H9 (cell line): ENCODE data around the gene SLC29A1. TPM values are rescaled to one million over a fixed set of nuclear protein-coding genes. Genes with fewer than 3 reads are reported as not detected.

Experiments
- DNase-seq: peaks from one replicate; pipeline ENCODE4 v3.0.0-alpha.2; 2017
- H2AFZ ChIP-seq: one replicate; pipeline ENCODE4 v1.6.1; 2013; ENCODE audit warnings: mild to moderate bottlenecking, low read length, control low read depth, moderate library complexity
- H2AK5ac ChIP-seq: 2 replicates; pipeline ENCODE4 v1.6.1; 2013; ENCODE audit warnings: low read length, control low read depth, mixed read lengths; ENCODE audit not compliant: insufficient read length
- H2BK120ac ChIP-seq: one replicate; pipeline ENCODE4 v1.6.1; 2013; ENCODE audit warnings: low read depth, mild to moderate bottlenecking, low read length, control low read depth, inconsistent platforms; ENCODE audit not compliant: poor library complexity, severe bottlenecking
- H2BK12ac ChIP-seq: 2 replicates; pipeline ENCODE4 v1.6.1; 2013; ENCODE audit warnings: low read length, control low read depth, mixed read lengths, low read depth; ENCODE audit not compliant: insufficient read length
- H2BK15ac ChIP-seq: 2 replicates; pipeline ENCODE4 v1.6.1; 2013; ENCODE audit warnings: low read depth, low read length, control low read depth
- H2BK20ac ChIP-seq: one replicate; pipeline ENCODE4 v1.6.1; 2013; ENCODE audit warnings: low read depth, mild to moderate bottlenecking, low read length, control low read depth, inconsistent platforms; ENCODE audit not compliant: poor library complexity, severe bottlenecking
- H2BK5ac ChIP-seq: 2 replicates; pipeline ENCODE4 v1.6.1; 2013; ENCODE audit warnings: low read length, control low read depth, mixed read lengths; ENCODE audit not compliant: insufficient read length
- H3K14ac ChIP-seq: 2 replicates; pipeline ENCODE4 v1.6.1; 2013; ENCODE audit warnings: low read length, control low read depth; ENCODE audit not compliant: insufficient read depth
- H3K18ac ChIP-seq: 2 replicates; pipeline ENCODE4 v1.6.1; 2013; ENCODE audit warnings: low read depth, mild to moderate bottlenecking, mixed read lengths, low read length, control low read depth; ENCODE audit not compliant: insufficient read length
- H3K23ac ChIP-seq: 2 replicates; pipeline ENCODE4 v1.6.1; 2013; ENCODE audit warnings: low read length, control low read depth, mixed read lengths, low read depth; ENCODE audit not compliant: insufficient read length
- H3K23me2 ChIP-seq: 2 replicates; pipeline ENCODE4 v1.6.1; 2013; ENCODE audit warnings: low read depth, mild to moderate bottlenecking, mixed read lengths, low read length, control low read depth; ENCODE audit not compliant: insufficient read length, poor library complexity, severe bottlenecking
- H3K27ac ChIP-seq: 2 replicates; pipeline ENCODE4 v1.5.1; 2013; ENCODE audit warnings: low read length, control low read depth, mixed read lengths, low read depth; ENCODE audit not compliant: insufficient read length
- H3K27me3 ChIP-seq: 2 replicates; pipeline ENCODE4 v1.6.1; 2013; ENCODE audit warnings: low read length, control low read depth, inconsistent platforms; ENCODE audit not compliant: insufficient read depth
- H3K4ac ChIP-seq: 2 replicates; pipeline ENCODE4 v1.6.1; 2013; ENCODE audit warnings: low read depth, mild to moderate bottlenecking, control low read depth, inconsistent platforms, low read length, moderate library complexity
- H3K4me1 ChIP-seq: 2 replicates; pipeline ENCODE4 v1.6.1; 2013; ENCODE audit warnings: low read length, control low read depth, inconsistent platforms; ENCODE audit not compliant: insufficient read depth
- H3K4me2 ChIP-seq: 2 replicates; pipeline ENCODE4 v1.6.1; 2013; ENCODE audit warnings: low read length, control low read depth, mixed read lengths; ENCODE audit not compliant: insufficient read length, insufficient read depth
- H3K56ac ChIP-seq: 2 replicates; pipeline ENCODE4 v1.6.1; 2013; ENCODE audit warnings: low read depth, mild to moderate bottlenecking, mixed read lengths, low read length, control low read depth; ENCODE audit not compliant: insufficient read length
- H3K79me1 ChIP-seq: 2 replicates; pipeline ENCODE4 v1.6.1; 2013; ENCODE audit warnings: low read depth, mild to moderate bottlenecking, moderate library complexity, low read length, control low read depth, inconsistent platforms; ENCODE audit not compliant: insufficient read depth, poor library complexity, severe bottlenecking
- H3K79me2 ChIP-seq: 2 replicates; pipeline ENCODE4 v1.6.1; 2013; ENCODE audit warnings: low read length, control low read depth, inconsistent platforms; ENCODE audit not compliant: insufficient read depth
- H3K9ac ChIP-seq: 2 replicates; pipeline ENCODE4 v1.6.1; 2013; ENCODE audit warnings: low read length, control low read depth, mixed read lengths; ENCODE audit not compliant: insufficient read length; ENCODE audit errors: extremely low read depth
- H3K9me3 ChIP-seq: one replicate; pipeline ENCODE4 v1.6.1; 2013; ENCODE audit warnings: low read depth, low read length, inconsistent platforms; ENCODE audit not compliant: control insufficient read depth
- H3T11ph ChIP-seq: one replicate; pipeline ENCODE4 v1.6.1; 2013; ENCODE audit warnings: mild to moderate bottlenecking, low read length, control low read depth, inconsistent platforms
- H4K20me1 ChIP-seq: one replicate; pipeline ENCODE4 v1.6.1; 2013; ENCODE audit not compliant: control insufficient read depth, insufficient read length, insufficient read depth
- H4K5ac ChIP-seq: 2 replicates; pipeline ENCODE4 v1.6.1; 2013; ENCODE audit warnings: low read depth, mild to moderate bottlenecking, mixed read lengths, low read length, control low read depth; ENCODE audit not compliant: insufficient read length
- H4K8ac ChIP-seq: replicated peaks from 2 replicates; pipeline ENCODE4 v1.6.1; 2013; ENCODE audit warnings: low read length, control low read depth, mixed read lengths, low read depth; ENCODE audit not compliant: insufficient read length
- H4K91ac ChIP-seq: 2 replicates; pipeline ENCODE4 v1.6.1; 2013; ENCODE audit warnings: low read depth, mild to moderate bottlenecking, moderate library complexity, mixed read lengths, low read length, control low read depth; ENCODE audit not compliant: insufficient read length
- H3K27ac Mint-ChIP-seq, 3 experiments: 2 replicates in 2 of 3; 3 replicates in 1 of 3; pipeline ENCODE4 v1.8.0; 2020 to 2021; ENCODE audit warnings: mixed read lengths in 3 of 3, mild to moderate bottlenecking in 1 of 3, moderate library complexity in 1 of 3
- H3K27me3 Mint-ChIP-seq: 2 replicates; pipeline ENCODE4 v1.8.0; 2021; ENCODE audit warnings: low read depth, mild to moderate bottlenecking, moderate library complexity, mixed read lengths
- H3K36me3 Mint-ChIP-seq, 3 experiments: 2 replicates in 2 of 3; 3 replicates in 1 of 3; pipeline ENCODE4 v1.8.0; 2020 to 2021; ENCODE audit warnings: low read depth in 3 of 3, mixed read lengths in 3 of 3; ENCODE audit not compliant: insufficient read depth in 1 of 3
- H3K4me1 Mint-ChIP-seq, 2 experiments: 2 replicates each; pipeline ENCODE4 v1.8.0; 2020; ENCODE audit warnings: mixed read lengths in 2 of 2
- H3K4me3 Mint-ChIP-seq, 2 experiments: 2 replicates in 1 of 2; 3 replicates in 1 of 2; pipeline ENCODE4 v1.8.0; 2020 to 2021; ENCODE audit warnings: mild to moderate bottlenecking in 2 of 2, mixed read lengths in 2 of 2, moderate library complexity in 1 of 2
- H3K9me3 Mint-ChIP-seq, 2 experiments: 2 replicates in 1 of 2; 3 replicates in 1 of 2; pipeline ENCODE4 v1.8.0; 2020; ENCODE audit warnings: mild to moderate bottlenecking in 2 of 2, mixed read lengths in 2 of 2, moderate library complexity in 1 of 2
- WGBS: extraction: QIAGEN DNeasy Blood & Tissue Kit; methylation state at CpG from one replicate; pipeline ENCODE4 v1.1.7; 2013; ENCODE audit warnings: missing lambda C conversion rate, low lambda C conversion rate, mixed read lengths; ENCODE audit not compliant: insufficient read length; ENCODE audit errors: extremely low coverage; 5-methylcytosine and 5-hydroxymethylcytosine counted together
- total RNA-seq: library from RNA; stranded (reverse); gene quantifications from 2 replicates; pipeline ENCODE4 v1.2.1, GENCODE V29; 2021
- TF ChIP-seq, protein P1 (sequence below): fragments of 200-600 bp; sonication (generic); conservative IDR thresholded peaks from 3 replicates; pipeline ENCODE4 v1.8.0; 2021; ENCODE audit warnings: antibody characterized with exemption, mild to moderate bottlenecking

SLC29A1 gene
- total RNA-seq, 1 experiment from 2014 or later = 124 TPM

DNA sequence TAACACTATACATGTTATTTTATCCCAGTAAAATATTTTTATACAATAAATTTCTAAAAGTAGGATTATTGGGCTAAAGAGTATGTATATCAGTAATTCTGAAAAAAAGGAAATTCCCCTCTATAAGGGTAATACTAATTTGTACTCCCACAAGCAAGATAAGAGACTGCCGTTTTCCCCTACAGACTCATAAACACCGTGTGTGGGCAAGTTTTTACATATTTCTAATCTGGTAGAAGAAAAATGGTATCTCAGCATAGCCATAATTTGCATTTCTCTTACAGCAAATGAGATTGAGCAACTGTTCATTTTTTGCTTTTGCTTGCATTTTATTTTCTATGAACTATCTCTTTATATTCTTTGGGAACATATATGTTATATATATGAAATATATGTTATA lies 32.7 kb upstream of the SLC29A1 start:
- Histone ChIP-seq H2BK15ac (no peak overlapping the region), H3K56ac (no peak overlapping the region), H3T11ph (no peak overlapping the region), H3K4ac (no peak overlapping the region), H3K4me1 (peaks cover 7% of the 10 kb centered on the region; the same call in 1 of the 2 replicates), H4K91ac (no peak overlapping the region), H2BK120ac (no peak overlapping the region), H3K23ac (no peak overlapping the region), H3K9ac (no peak overlapping the region), H3K27ac (no peak overlapping the region), H3K23me2 (no peaks in the 10 kb centered on the region), H3K27me3 (no peaks in the 10 kb centered on the region), H3K79me2 (no peaks in the 10 kb centered on the region), H3K4me2 (no peak overlapping the region), H2AK5ac (no peak overlapping the region), H4K5ac (no peak overlapping the region), H4K20me1 (peaks cover 2% of the 10 kb centered on the region), H4K8ac (no peak overlapping the region), H3K79me1 (no peaks in the 10 kb centered on the region), H2BK12ac (no peak overlapping the region), H3K18ac (no peak overlapping the region), H2BK20ac (no peak overlapping the region), H2AFZ (no peak overlapping the region), H3K14ac (no peak overlapping the region), H2BK5ac (no peak overlapping the region), H3K9me3 (no peaks in the 10 kb centered on the region)
- DNase-seq = no peak
- no CpG with 5 or more reads among the region's 2 CpGs for WGBS
- TF ChIP-seq, protein P1, sequence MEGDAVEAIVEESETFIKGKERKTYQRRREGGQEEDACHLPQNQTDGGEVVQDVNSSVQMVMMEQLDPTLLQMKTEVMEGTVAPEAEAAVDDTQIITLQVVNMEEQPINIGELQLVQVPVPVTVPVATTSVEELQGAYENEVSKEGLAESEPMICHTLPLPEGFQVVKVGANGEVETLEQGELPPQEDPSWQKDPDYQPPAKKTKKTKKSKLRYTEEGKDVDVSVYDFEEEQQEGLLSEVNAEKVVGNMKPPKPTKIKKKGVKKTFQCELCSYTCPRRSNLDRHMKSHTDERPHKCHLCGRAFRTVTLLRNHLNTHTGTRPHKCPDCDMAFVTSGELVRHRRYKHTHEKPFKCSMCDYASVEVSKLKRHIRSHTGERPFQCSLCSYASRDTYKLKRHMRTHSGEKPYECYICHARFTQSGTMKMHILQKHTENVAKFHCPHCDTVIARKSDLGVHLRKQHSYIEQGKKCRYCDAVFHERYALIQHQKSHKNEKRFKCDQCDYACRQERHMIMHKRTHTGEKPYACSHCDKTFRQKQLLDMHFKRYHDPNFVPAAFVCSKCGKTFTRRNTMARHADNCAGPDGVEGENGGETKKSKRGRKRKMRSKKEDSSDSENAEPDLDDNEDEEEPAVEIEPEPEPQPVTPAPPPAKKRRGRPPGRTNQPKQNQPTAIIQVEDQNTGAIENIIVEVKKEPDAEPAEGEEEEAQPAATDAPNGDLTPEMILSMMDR = no peak
- Mint-ChIP-seq H3K36me3 (no peaks in the 10 kb centered on the region), H3K4me3 (no peak overlapping the region), H3K27ac (no peak overlapping the region), H3K9me3 (no peaks in the 10 kb centered on the region; a peak in 1 of 5 replicates), H3K27me3 (peaks cover 4% of the 10 kb centered on the region), H3K4me1 (peaks cover 17 to 28% of the 10 kb centered on the region in 2 experiments)
